ENCODE data around the gene PEAK1.

Gene PEAK1

GRCh38 chr15:77358545-77359240 lies 61.2 kb downstream of the PEAK1 start:
- no peak for DNase-seq (ENCODE audit: low spot score)

DNA sequence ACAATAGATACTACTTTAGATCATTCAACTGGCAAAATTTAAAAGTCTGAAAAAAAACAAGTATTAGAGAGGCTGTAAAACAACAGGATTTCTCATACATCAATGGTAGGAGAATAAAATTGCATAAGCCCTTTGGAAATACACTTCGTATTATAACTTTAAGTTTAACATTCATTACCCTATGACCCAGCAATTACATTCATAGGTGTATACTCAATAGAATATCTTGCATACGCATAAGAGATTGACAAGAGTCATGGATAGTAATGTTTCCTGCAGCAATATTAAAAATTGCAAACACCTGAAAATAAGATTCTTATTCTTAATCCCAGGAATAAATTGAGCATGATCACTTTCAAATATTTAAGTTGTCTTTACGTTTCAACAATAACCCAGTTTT lies 63.6 kb downstream of the PEAK1 start:
- DNase-seq (ENCODE audit: low spot score): no peak

DNA sequence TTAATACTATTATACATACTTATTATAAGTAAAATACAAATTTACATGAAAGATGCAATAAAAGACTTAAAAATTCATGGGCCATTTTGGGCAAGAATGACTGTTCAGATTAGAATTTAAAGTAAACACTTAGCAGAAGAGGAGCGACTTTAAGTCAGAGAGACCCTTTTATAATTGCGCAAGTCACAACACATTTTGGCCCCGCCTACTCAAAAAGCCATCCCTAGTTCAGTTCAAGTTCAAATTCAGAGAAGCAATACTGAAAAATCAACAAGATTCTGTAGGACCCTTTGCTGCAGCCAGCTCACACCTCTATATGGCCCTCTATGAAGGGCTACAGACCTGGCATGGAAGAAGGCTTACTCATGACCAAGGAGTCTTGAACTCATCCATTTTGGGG lies 64.6 kb downstream of the PEAK1 start:
- no peak for DNase-seq (ENCODE audit: low spot score)

- DNase-seq (ENCODE audit: low spot score): no peak
Measured at GRCh38 chr15:77354063-77354462, 65.8 kb downstream of the PEAK1 start.

- no peak for DNase-seq (ENCODE audit: low spot score)
Measured at GRCh38 chr15:77352887-77353286, 67.0 kb downstream of the PEAK1 start.

DNA sequence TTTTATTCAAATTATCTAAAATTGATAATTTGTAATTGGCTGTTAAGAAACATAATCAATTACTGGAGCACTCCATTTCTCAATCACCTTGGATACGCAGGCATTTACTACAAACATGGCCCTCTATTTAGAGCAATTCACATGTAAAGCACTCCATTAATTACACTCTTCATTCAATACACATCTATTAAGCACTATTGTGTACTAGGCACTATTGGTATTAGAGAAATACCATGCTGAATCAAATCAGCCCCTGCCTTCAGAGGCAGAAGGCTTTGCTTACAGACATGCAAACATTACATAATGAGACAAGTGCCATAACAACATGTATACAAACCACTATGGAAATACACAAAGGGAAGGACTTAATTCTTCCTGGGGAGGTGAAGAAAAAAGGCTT lies 69.1 kb downstream of the PEAK1 start:
- DNase-seq (ENCODE audit: low spot score): no peak

DNA sequence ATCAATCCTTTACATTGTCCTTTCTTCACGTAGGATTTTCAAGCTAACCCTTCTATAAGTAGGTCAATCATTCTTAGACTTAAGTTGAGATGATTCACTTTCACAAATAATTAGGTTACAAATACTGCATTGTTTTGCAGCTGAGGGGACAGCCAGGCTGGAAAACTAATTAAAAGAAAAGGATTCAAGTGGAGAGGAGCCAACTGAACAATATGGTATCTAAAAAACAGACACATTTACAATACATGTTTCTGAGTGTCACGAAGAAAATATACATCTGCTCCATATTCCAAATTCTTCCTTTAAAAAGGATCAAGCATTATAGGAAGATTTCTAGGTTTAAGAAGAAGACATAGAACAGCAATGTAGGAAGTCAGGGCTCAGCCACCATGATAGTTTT lies 70.2 kb downstream of the PEAK1 start:
- DNase-seq (ENCODE audit: low spot score): no peak

DNA sequence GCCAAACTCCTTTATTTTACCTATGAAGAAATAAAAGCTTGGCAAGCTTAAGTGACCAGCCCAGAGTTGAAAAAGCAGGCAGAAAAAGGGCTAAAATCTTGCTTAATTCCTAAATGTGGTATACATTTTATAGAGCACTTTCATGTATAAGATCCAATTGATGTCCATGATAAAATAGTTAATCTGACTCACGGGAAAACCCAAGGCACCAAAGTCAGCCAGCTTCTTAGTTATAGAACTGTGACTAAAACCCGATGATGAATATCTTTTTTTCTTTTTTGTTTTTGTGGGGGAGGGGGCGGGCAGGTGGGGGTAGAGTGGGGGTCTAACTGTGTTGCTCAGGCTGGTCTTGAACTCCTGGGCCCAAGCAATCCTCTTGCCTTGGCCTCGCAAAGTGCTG lies 71.4 kb downstream of the PEAK1 start:
- no peak for DNase-seq (ENCODE audit: low spot score)

GRCh38 chr15:77347197-77347596 lies 72.7 kb downstream of the PEAK1 start:
- no peak for DNase-seq (ENCODE audit: low spot score)

DNA sequence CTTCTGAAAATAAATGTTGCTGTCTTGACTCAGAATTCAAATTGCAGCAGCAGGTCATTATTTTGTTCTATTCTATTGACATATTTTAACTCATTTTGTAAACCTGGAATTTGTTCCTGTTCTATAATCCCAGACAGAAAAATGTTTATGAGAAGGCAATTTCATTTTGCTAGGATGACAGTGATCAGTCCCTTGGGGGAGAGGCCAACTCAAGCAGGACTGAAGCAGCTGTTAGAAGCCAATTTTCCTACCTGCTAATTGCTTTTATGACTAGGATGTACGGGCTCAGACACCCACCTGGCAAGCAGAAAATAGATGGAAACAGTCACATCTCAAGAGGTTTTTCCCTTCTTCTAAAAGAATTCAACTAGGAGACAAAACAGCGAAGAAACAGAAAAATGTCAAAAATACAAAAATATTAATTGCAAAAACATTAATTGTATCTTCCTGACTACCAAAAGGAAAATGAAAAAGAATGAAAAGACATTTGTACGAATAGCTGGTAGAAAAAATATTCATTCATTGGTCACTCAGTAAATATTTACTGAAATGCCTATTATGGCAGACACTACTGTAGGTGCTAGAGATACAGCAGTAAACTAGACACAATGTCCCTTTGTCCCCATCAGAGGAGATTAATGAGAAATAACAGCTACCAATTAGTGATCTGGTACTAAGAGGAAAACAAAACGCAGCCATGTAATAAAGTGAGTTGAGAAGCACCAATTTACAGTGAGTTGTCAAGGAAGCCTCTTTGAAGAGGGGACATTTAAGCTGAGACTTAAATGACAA lies 73.5 kb downstream of the PEAK1 start:
- no peak for DNase-seq (ENCODE audit: low spot score)

DNA sequence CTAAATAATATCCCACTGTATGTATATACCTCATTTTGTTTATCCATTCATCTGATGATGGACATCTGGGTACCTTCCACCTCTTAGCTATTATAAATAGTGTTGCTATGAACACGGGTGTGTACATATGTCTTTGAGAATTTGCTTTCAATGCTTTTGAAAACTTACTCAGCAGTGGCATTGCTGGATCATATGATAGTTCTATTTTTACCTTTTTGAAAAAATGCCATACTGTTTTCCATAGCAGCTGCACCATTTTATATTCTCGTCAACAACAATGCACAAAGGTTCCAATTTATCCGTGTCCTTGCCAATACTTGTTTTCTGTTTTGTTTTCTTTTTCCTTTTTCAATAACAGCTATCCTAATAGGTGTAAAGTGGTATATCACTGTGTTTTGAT lies 77.1 kb downstream of the PEAK1 start:
- DNase-seq (ENCODE audit: low spot score): no peak

GRCh38 chr15:77340245-77340644 lies 79.7 kb downstream of the PEAK1 start:
- no peak for DNase-seq (ENCODE audit: low spot score)

DNA sequence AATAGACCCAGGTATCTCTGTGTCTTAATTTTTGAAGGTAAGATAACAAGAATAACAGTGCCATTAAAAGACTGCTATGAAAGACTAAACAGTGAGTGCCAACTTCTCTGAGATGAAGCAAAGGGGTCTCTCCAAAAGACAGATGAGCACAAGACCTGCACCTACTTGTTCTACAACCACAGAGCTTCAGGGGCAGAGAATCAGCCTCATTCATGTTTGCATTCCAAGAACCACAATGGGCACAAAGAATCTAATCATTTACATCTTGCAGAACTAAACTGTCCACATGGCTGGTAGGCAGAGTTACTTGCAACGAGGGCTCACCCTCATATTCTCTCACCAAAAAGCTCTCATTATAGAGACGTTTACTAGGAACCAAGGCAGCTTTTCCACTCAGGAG lies 83.9 kb downstream of the PEAK1 start:
- no peak for DNase-seq (ENCODE audit: low spot score)

DNA sequence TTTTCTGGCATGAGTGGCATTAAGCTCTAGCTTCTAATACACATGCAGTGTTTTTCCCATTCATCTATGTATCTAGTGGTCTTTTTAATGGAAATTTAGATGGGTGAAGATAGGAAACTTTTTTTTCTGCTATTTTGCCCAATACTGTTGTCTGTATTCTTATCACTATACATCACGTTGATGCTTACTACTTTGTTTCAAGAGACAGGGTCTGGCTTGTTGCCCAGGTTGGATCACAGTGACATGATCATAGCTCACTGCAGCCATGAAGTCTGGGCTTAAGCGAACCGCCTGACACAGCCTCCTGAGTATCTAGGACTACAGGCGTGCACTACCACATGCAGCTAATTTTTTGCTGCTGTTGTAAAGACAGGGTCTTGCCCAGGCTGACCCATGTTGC lies 84.6 kb downstream of the PEAK1 start:
- DNase-seq (ENCODE audit: low spot score): no peak

DNA sequence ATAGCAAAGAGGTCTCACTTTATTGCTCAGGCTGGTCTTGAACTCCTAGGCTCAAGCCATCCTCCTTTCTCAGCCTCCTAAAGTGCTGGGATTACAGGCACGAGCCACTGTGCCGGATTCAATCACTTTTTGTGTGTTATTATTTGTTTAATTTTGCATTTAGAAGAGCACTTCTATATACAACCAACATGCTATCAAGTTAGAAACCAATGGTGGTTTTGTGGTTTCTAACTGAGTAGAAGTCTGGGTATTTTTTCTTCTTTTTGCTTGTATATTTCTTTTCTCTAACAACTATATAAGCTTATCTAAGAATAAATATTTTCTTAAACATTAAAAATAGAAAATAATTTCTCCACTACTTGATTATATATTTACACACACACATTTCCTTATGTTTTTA lies 86.7 kb downstream of the PEAK1 start:
- DNase-seq (ENCODE audit: low spot score): no peak

DNA sequence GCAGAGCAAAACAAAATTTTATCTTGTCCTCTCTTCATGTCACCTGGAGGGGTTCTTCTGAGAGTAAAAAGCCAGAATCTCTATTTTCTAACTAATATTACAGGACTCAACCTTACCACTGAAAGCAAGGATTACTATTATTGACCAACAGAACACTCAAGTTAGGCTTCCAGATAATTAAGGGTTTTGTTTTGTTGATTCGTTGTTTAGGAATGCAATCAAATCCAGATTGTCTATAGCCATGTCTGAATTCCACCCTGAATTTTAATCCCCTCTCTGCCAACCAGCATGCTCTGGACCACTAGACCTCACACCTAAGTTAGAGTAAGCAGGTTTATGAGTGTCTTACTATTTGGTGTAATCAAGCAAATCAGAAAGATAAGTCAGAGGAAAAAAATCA lies 90.7 kb downstream of the PEAK1 start:
- DNase-seq (ENCODE audit: low spot score): no peak

GRCh38 chr15:77327844-77328529 lies 91.9 kb downstream of the PEAK1 start:
- DNase-seq (ENCODE audit: low spot score): no peak

DNA sequence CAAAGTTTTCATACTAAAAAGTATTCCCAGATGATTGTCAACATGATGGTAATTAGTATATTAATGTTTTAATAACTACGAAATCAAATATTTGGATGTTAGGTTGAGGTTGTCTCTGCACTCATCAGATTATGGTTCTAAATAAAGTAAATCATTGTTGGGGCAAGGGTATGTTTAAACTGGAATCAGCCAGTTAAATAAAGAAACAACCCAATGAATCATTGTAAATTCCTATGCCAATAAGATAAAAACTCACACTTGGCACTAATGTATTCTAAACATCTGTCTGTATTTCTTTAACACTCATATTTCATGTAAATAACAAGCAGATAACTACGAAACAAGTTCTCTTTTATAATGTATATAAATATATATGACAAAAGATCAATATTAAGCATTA lies 92.7 kb downstream of the PEAK1 start:
- no peak for DNase-seq (ENCODE audit: low spot score)

- DNase-seq (ENCODE audit: low spot score): no peak
Measured at GRCh38 chr15:77326366-77326765, 93.5 kb downstream of the PEAK1 start.

DNA sequence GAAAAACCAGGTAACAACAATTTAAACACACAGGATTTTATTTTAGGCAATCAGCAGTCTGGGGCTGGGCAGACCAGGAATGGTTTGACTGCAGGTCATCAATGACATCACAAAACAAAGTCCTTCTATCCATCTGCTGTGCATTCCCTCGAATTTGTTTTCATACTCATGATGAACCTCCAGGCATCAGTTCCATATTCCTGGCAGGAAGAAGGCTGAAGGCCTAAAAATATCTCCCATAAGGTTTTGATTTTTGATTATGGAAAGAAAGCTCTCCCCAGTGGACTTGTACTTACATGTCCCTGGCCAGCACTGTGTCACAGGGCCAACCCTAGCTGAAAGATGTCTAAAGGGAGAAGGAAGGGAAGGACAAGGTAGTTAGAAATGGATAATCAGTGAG lies 107.4 kb downstream of the PEAK1 start:
- no peak for DNase-seq (ENCODE audit: low spot score)

DNA sequence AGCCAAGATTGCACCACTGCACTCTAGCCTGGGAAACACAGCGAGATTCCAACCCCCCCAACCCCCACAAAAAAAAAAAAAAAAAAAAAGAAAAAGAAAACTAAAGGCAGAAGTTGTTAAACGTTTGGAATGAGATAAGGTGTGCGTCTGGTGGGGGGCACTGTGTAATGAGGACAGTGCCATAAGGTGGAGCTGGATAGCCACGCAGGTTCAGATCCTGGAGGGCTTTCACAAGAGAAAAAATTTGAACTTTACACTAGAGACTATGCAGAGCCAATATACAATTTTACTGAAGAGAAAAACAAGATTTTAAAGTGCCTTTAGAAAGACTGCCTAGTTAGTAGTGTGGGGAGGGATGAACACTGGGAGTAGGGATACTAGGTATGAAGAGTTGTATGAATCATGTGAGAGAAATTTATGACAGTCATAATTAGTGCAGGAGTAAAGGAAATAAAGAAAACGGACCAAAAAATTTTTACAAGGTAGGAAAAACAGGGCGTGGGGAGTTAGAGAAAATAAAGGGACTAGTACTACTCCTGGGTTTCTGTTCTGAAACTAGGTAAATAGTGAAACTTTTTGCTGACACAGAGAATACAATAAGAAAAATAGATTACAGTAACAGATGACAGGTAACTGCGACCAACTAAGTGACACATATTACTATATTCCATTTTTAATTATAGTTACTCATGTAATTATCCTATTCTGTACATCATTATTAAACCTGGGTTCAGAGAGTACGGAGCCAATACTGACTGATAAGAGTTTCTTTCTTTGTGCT lies 108.1 kb downstream of the PEAK1 start:
- DNase-seq (ENCODE audit: low spot score): no peak

DNA sequence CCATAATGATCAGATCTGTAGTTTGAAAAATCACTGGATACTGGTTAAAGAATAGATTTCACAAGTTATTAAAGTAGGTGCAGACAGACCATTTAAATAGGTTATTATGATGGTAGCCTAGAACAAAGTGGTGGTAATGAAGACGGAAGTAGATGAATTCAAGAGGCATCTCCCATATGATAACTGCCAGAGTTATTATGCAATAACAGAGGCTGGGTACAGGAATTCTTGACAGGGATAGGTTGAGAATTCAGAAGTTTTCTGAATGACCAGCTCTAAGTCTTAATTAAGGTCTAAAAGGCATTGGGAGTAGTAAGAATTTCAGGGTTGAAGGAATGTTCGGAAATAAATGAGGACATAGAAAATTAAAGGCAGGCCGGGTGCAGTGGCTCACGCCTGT lies 108.9 kb downstream of the PEAK1 start:
- no peak for DNase-seq (ENCODE audit: low spot score)

DNA sequence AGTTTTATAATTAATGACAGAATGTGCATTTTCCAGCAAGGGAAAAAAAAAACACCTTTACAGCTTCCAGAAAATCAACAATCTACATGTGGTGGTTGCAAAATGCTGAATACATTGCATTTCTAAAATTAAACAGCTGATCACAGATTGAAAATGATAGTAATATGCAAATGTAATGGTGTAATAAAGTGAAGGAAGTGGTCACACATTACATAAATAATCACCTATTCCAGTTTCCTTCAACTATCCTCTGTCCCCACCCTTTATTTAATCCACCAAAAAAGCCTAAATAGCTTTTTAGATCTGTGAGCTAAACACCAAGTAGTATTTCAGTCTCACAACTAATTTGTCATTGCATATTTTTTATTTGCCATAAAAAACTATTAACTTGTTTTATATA lies 110.5 kb downstream of the PEAK1 start:
- DNase-seq (ENCODE audit: low spot score): no peak
